ENCODE measurements around the gene NPFFR1. TPM values are rescaled to one million over a fixed set of nuclear protein-coding genes. Genes with fewer than 3 reads are reported as not detected.

Gene NPFFR1
- total and polyA plus RNA-seq, 8 donors: under 0.01 to 0.45 (median 0.05) TPM; not detected in 5

DNA sequence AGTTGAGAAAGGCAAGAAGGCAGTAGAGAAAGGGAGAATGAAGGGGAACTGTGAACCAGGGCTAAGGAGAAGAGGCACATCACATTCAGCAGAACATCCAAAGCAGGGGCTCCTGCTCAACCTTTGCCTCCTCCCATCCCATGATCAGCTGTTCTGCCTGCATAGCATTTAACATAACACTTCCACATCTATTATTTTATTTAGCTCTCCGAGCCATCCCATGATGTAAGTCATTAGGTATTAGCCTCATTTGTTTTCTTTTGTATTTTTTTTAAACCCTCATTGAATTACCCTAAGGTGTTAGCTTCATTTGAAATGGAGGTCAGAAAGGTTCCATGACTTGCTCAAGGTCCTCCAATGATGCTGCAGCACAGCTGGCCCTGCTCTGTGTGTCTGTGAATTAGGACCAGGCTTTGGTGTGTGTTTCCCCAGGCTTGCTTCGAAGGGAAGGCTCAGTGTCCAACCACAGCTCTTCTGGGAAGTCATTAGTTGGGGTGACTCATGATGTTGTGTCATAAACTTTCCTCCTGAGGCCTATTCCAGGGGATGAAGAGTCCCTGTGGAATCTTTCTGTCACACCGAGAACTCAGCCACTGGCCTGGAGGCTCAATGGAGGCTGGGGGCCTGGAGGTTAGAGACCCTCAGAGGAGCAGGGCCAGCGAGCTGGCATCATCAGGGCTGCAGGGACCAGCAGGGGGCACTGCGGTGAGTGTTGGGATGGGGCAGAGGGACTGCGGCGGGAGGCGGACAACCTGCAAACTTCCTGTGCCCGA lies 16.5 kb downstream of the NPFFR1 start:
- TF ChIP-seq POLR2A (IDR thresholded peaks at IDR 0.05): no peak
- TF ChIP-seq POLR2AphosphoS5 (IDR thresholded peaks at IDR 0.05): peak in 1 of 3 donors; percentile 64
- H3K27ac ChIP-seq: peak overlapping the region in 1 of 5 donors; percentile 52
- H3K4me1 ChIP-seq: peaks cover 0 to 2% (median under 1%) of the 10 kb centered on the region in 4 donors
- DNase-seq: no peak
- peaks cover 0 to 4% (median 0%) of the 10 kb centered on the region in 4 donors for H3K9me3 ChIP-seq
- intact Hi-C loops (cut with DNase I; ENCODE audit: low total_unique reads): no loop called here
- H3K4me3 ChIP-seq: no peak overlapping the region
- WGBS, 5 donors: 57 to 67% (median 64%) methylated on average over 9 of the region's 9 CpGs
- H3K27me3 ChIP-seq: no peaks in the 10 kb centered on the region
- no peaks in the 10 kb centered on the region for H3K36me3 ChIP-seq

DNA sequence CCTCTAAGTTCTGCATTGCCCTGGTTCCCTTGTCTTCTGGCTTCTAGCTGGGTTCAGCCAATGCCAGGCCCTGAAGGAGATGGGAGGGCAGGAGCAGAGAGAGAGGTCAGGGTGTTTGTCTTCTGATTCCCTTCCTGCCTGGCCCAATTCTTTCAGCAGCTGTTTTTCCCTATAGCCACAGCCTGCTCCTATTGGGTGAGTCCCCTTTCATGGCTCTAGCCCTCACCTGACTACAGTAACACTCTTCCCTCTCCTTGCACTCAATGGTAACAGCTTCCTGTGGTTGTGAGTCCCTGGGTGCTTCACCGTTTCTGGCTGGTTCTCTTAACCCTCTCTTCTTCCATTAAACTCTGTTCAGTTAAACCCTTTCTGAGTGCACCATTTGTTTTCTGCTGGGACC lies 17.1 kb downstream of the NPFFR1 start:
- no peak for DNase-seq
- H3K36me3 ChIP-seq: no peaks in the 10 kb centered on the region
- no peak for TF ChIP-seq POLR2AphosphoS5 (IDR thresholded peaks at IDR 0.05)
- no peak for TF ChIP-seq EP300 (IDR thresholded peaks at IDR 0.05)
- TF ChIP-seq, protein P1, sequence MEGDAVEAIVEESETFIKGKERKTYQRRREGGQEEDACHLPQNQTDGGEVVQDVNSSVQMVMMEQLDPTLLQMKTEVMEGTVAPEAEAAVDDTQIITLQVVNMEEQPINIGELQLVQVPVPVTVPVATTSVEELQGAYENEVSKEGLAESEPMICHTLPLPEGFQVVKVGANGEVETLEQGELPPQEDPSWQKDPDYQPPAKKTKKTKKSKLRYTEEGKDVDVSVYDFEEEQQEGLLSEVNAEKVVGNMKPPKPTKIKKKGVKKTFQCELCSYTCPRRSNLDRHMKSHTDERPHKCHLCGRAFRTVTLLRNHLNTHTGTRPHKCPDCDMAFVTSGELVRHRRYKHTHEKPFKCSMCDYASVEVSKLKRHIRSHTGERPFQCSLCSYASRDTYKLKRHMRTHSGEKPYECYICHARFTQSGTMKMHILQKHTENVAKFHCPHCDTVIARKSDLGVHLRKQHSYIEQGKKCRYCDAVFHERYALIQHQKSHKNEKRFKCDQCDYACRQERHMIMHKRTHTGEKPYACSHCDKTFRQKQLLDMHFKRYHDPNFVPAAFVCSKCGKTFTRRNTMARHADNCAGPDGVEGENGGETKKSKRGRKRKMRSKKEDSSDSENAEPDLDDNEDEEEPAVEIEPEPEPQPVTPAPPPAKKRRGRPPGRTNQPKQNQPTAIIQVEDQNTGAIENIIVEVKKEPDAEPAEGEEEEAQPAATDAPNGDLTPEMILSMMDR (IDR thresholded peaks at IDR 0.05): no peak
- TF ChIP-seq POLR2A (IDR thresholded peaks at IDR 0.05): no peak
- WGBS, 5 donors: 52 to 60% (median 54%) methylated on average over 1 of the region's 1 CpG
- no peaks in the 10 kb centered on the region for H3K27me3 ChIP-seq
- peaks cover 0 to 4% (median 0%) of the 10 kb centered on the region in 4 donors for H3K9me3 ChIP-seq
- intact Hi-C loops (cut with DNase I; ENCODE audit: low total_unique reads): no loop called here
- peak overlapping the region in 1 of 5 donors; percentile 52 for H3K27ac ChIP-seq
- H3K4me3 ChIP-seq: no peak overlapping the region
- H3K4me1 ChIP-seq: no peaks in the 10 kb centered on the region

DNA sequence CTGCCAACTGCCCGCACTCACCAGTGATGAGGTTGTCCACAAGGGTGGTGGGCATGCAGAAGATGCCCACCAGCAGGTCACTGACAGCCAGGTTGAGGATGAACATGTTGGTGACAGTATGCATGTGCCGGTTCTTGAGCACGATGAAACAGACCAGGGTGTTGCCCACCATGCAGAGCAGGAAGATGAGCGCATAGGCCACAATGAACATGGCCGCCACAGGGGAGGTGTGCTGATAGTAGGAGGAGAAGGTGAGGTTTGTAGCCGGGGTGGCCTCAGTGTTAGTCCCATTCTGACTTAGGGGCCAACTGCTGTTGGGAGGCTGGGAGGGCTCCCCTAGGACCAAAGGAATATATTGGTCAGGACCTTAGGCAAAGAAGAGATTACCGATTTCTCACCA lies 17.7 kb downstream of the NPFFR1 start:
- no peak for DNase-seq
- no peaks in the 10 kb centered on the region for H3K36me3 ChIP-seq
- intact Hi-C loops (cut with DNase I; ENCODE audit: low total_unique reads): no loop called here
- 94 to 98% (median 97%) methylated on average over 7 of the region's 7 CpGs for WGBS, 5 donors
- no peak for TF ChIP-seq EP300 (IDR thresholded peaks at IDR 0.05)
- TF ChIP-seq, protein P1 (IDR thresholded peaks at IDR 0.05): no peak
- TF ChIP-seq POLR2AphosphoS5 (IDR thresholded peaks at IDR 0.05): no peak
- TF ChIP-seq POLR2A (IDR thresholded peaks at IDR 0.05): no peak
- peaks cover 0 to 4% (median 4%) of the 10 kb centered on the region in 4 donors for H3K9me3 ChIP-seq
- H3K4me1 ChIP-seq: no peaks in the 10 kb centered on the region
- H3K4me3 ChIP-seq: no peak overlapping the region
- no peak overlapping the region for H3K27ac ChIP-seq
- H3K27me3 ChIP-seq: peaks cover 0 to 3% (median 0%) of the 10 kb centered on the region in 3 donors

DNA sequence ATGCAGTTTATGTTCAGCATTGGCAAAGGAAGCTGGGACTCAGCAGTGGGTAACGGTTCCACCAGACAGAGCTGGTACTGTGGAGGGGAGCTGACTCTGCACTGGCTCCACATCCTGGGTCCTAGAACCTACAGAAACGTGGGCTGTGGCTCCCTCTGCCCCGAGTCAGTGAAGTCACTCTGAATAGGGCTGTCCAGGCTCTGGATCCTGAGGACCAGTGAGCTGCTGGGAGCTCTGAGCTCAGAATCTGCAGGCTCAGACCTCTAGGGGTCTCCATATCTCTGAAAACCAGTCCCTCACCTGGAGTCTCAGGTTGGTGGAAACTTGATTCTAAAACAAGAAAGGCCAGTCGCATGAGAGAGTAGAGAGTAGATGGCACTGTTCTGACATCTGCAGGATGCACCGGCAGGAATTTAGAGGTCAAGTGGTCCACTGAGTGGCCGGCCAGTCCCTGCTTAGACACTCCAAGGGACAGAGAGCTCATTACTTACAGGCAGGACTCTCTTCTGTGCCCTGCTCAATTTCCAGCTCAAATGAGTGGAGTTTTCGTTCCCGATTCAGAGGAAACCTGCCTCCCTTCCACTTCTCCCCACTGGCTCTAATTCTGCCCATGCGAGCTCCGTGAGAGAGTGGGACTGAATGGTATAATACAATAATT lies 18.6 kb downstream of the NPFFR1 start:
- H3K9me3 ChIP-seq: peaks cover 0 to 8% (median 4%) of the 10 kb centered on the region in 4 donors
- no peaks in the 10 kb centered on the region for H3K4me1 ChIP-seq
- no peak for TF ChIP-seq EP300 (IDR thresholded peaks at IDR 0.05)
- TF ChIP-seq, protein P1 (IDR thresholded peaks at IDR 0.05): no peak
- no peak for TF ChIP-seq POLR2A (IDR thresholded peaks at IDR 0.05)
- TF ChIP-seq POLR2AphosphoS5 (IDR thresholded peaks at IDR 0.05): no peak
- intact Hi-C loops (cut with DNase I; ENCODE audit: low total_unique reads): no loop called here
- no peaks in the 10 kb centered on the region for H3K36me3 ChIP-seq
- H3K27ac ChIP-seq: no peak overlapping the region
- no peak overlapping the region for H3K4me3 ChIP-seq
- H3K27me3 ChIP-seq: peaks cover 0 to 12% (median 0%) of the 10 kb centered on the region in 3 donors
- peak in 1 of 2 donors; percentile 64 for DNase-seq
- 42 to 56% (median 47%) methylated on average over 10 of the region's 10 CpGs for WGBS, 5 donors
